HepG2 (cell line): ENCODE results near the gene PSMB1. TPM values are rescaled to one million over a fixed set of nuclear protein-coding genes. Genes with fewer than 3 reads are reported as not detected.

Experiments used
- ATM ChIP-seq: fragments of 450-650 bp; IDR thresholded peaks from 2 replicates; pipeline ENCODE4 v1.7.1; 2017; ENCODE audit warnings: mild to moderate bottlenecking, borderline replicate concordance
- CCDC6 ChIP-seq: sonication (generic); formaldehyde crosslinking; IDR thresholded peaks from 2 replicates; pipeline ENCODE4 v1.8.1; 2022; ENCODE audit warnings: mild to moderate bottlenecking, missing genetic modification reagents, moderate library complexity
- EP300 ChIP-seq, 3 experiments: sonication (generic) in 1 of 3; formaldehyde crosslinking in 1 of 3; IDR thresholded peaks; 2 replicates each; pipeline versions ENCODE4 v1.5.1 to v1.6.1; 2011 to 2020; ENCODE audit warnings: low read depth in 2 of 3, low read length in 2 of 3, borderline replicate concordance in 1 of 3, improper control_type of control experiment in 1 of 3, mild to moderate bottlenecking in 1 of 3, missing genetic modification reagents in 1 of 3, moderate library complexity in 1 of 3
- HOXA5 ChIP-seq: sonication (generic); formaldehyde crosslinking; IDR thresholded peaks from 2 replicates; pipeline ENCODE4 v1.4.0; 2020; ENCODE audit warnings: missing genetic modification reagents
- JARID2 ChIP-seq: sonication (generic); formaldehyde crosslinking; IDR thresholded peaks from 2 replicates; pipeline ENCODE4 v1.8.1; 2023; ENCODE audit warnings: missing genetic modification reagents, inconsistent platforms; ENCODE audit not compliant: insufficient replicate concordance
- KDM2A ChIP-seq: sonication (generic); formaldehyde crosslinking; IDR thresholded peaks from 2 replicates; pipeline ENCODE4 v1.4.0; 2020; ENCODE audit warnings: low read depth, missing genetic modification reagents, borderline replicate concordance
- PAF1 ChIP-seq: IDR thresholded peaks from 2 replicates; pipeline ENCODE4 v1.6.1; 2016; ENCODE audit warnings: missing genetic modification reagents, missing compliant biosample characterization
- RARG ChIP-seq: sonication (generic); formaldehyde crosslinking; IDR thresholded peaks from 2 replicates; pipeline ENCODE4 v1.4.0; 2020; ENCODE audit warnings: low read depth, mild to moderate bottlenecking, missing genetic modification reagents
- RBFOX2 ChIP-seq: fragments of 200-400 bp; formaldehyde crosslinking; IDR thresholded peaks from 2 replicates; pipeline ENCODE4 v1.6.1; 2017; ENCODE audit warnings: low read depth, mild to moderate bottlenecking, low read length
- RFX5 ChIP-seq: IDR thresholded peaks from 2 replicates; pipeline ENCODE4 v1.6.1; 2011; ENCODE audit warnings: low read depth, low read length, improper control_type of control experiment
- RORA ChIP-seq: sonication (generic); formaldehyde crosslinking; IDR thresholded peaks from 2 replicates; pipeline ENCODE4 v1.5.0; 2020; ENCODE audit warnings: mild to moderate bottlenecking, missing genetic modification reagents, moderate library complexity
- SRF ChIP-seq: IDR thresholded peaks from 2 replicates; pipeline ENCODE4 v1.6.1; 2011; ENCODE audit warnings: mild to moderate bottlenecking, low read depth, low read length, moderate library complexity
- ZFX ChIP-seq: sonication (generic); formaldehyde crosslinking; IDR thresholded peaks from 2 replicates; pipeline ENCODE4 v1.4.0; 2020; ENCODE audit warnings: mild to moderate bottlenecking, low read depth, missing genetic modification reagents, moderate library complexity
- ZNF468 ChIP-seq: sonication (generic); formaldehyde crosslinking; IDR thresholded peaks from 2 replicates; pipeline ENCODE4 v1.8.0; 2022; ENCODE audit warnings: mild to moderate bottlenecking, moderate library complexity, missing genetic modification reagents
- ZNF570 ChIP-seq: sonication (generic); formaldehyde crosslinking; IDR thresholded peaks from 2 replicates; pipeline ENCODE4 v1.4.0; 2020; ENCODE audit warnings: mild to moderate bottlenecking, missing genetic modification reagents, borderline replicate concordance
- ZNF747 ChIP-seq: sonication (generic); formaldehyde crosslinking; IDR thresholded peaks from 2 replicates; pipeline ENCODE4 v1.8.1; 2023; ENCODE audit warnings: missing genetic modification reagents, mild to moderate bottlenecking, borderline replicate concordance
- ZNF850 ChIP-seq: sonication (generic); formaldehyde crosslinking; conservative IDR thresholded peaks from 2 replicates; pipeline ENCODE4 v1.9.0; 2021; ENCODE audit warnings: mild to moderate bottlenecking, missing genetic modification reagents
- polyA plus RNA-seq, 8 experiments: library from polyadenylated mRNA; depleted of rRNA in 3 of 8; stranded (reverse) in 7 of 8; unstranded in 1 of 8; fragments of >200 nt; fragmentation: Illumina TruSeq in 4 of 8; extraction: Trizol in 4 of 8; gene quantifications; 2 replicates each; pipeline versions ENCODE4 v1.2.1 to v1.2.3, GENCODE V29; 2011 to 2016; ENCODE audit warnings: low read depth in 4 of 8, missing spikeins in 1 of 8, mixed read lengths in 1 of 8; ENCODE audit not compliant: insufficient read depth in 1 of 8
- total RNA-seq, 5 experiments: library from RNA; depleted of rRNA; stranded (reverse); fragments of >200 nt; fragmentation: Illumina TruSeq; extraction: Trizol; gene quantifications; 2 replicates each; pipeline ENCODE4 v1.2.3, GENCODE V29; 2016; ENCODE audit warnings: low read depth in 1 of 5
- TF ChIP-seq, protein P1 (sequence below): sonication (generic); formaldehyde crosslinking; IDR thresholded peaks from 2 replicates; pipeline ENCODE4 v1.5.0; 2020; ENCODE audit warnings: mild to moderate bottlenecking, missing genetic modification reagents
- TF ChIP-seq, protein P2 (sequence below): sonication (generic); formaldehyde crosslinking; IDR thresholded peaks from 2 replicates; pipeline ENCODE4 v1.4.0; 2020; ENCODE audit warnings: missing genetic modification reagents
- TF ChIP-seq, protein P3 (sequence below): sonication (generic); formaldehyde crosslinking; IDR thresholded peaks from 2 replicates; pipeline ENCODE4 v1.8.1; 2023; ENCODE audit warnings: mild to moderate bottlenecking, inconsistent platforms, moderate library complexity, missing genetic modification reagents, borderline replicate concordance
- TF ChIP-seq, protein P4 (sequence below): sonication (generic); formaldehyde crosslinking; IDR thresholded peaks from 2 replicates; pipeline ENCODE4 v1.5.0; 2020; ENCODE audit warnings: missing genetic modification reagents

The PSMB1 gene
- total and polyA plus RNA-seq, 2 of the 13 experiments (the other 11 are each of a cell fraction or from before 2014, with no cell fraction given) = 528 to 592 TPM

DNA sequence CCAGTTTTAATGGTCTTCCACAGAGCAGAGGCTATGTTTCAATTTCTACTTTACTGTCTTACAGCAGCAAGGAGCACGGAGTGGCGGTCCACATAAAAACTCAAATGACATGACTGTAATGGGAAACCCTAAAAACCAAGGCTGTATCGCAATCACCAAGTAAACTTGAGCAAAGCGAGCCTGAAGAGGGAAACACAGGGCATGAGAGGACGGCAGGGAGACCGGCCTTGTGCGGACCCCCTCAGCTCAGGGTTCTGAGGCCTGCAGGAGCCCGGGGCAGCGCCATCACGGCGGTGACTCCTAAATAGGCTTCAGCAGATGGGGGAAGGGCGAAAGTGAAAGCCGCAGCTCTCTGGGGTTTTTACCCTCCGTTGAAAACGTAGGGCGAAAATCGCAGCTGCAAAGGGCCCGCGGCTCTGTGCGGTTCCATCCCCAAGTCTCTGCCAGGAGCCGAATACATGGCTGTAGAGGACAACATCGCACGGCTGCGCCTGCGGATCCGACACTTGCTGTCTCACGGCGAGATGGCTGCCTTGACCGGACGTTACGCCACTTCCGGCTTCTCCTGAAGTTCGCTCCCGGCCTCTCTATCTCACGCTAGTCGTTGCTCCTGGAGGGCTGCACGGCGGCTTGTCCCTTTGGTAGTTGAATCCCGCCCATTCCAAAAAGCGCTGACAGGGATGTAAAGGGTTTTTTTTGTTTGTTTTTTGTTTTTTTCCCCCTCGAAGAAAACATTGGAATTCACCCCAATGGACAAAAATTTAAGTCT is at the start of gene PSMB1 (continued):
- TF ChIP-seq ZNF747 (CRISPR knock-in tag) = no peak; the same call in 1 of the 2 replicates
- TF ChIP-seq ZNF468 (CRISPR knock-in tag) = 0 out of 2 replicates have a peak, but pooled peaks have one; percentile 58
- no peak; the same call in none of the 2 replicates for TF ChIP-seq CCDC6
- TF ChIP-seq, protein P1, sequence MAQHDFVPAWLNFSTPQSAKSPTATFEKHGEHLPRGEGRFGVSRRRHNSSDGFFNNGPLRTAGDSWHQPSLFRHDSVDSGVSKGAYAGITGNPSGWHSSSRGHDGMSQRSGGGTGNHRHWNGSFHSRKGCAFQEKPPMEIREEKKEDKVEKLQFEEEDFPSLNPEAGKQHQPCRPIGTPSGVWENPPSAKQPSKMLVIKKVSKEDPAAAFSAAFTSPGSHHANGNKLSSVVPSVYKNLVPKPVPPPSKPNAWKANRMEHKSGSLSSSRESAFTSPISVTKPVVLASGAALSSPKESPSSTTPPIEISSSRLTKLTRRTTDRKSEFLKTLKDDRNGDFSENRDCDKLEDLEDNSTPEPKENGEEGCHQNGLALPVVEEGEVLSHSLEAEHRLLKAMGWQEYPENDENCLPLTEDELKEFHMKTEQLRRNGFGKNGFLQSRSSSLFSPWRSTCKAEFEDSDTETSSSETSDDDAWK = no peak
- TF ChIP-seq RBFOX2 = peak; percentile 89
- peak; percentile 10; the same call in 1 of the 2 replicates for TF ChIP-seq RFX5
- no peak; the same call in 1 of the 2 replicates for TF ChIP-seq HOXA5
- TF ChIP-seq, protein P2, sequence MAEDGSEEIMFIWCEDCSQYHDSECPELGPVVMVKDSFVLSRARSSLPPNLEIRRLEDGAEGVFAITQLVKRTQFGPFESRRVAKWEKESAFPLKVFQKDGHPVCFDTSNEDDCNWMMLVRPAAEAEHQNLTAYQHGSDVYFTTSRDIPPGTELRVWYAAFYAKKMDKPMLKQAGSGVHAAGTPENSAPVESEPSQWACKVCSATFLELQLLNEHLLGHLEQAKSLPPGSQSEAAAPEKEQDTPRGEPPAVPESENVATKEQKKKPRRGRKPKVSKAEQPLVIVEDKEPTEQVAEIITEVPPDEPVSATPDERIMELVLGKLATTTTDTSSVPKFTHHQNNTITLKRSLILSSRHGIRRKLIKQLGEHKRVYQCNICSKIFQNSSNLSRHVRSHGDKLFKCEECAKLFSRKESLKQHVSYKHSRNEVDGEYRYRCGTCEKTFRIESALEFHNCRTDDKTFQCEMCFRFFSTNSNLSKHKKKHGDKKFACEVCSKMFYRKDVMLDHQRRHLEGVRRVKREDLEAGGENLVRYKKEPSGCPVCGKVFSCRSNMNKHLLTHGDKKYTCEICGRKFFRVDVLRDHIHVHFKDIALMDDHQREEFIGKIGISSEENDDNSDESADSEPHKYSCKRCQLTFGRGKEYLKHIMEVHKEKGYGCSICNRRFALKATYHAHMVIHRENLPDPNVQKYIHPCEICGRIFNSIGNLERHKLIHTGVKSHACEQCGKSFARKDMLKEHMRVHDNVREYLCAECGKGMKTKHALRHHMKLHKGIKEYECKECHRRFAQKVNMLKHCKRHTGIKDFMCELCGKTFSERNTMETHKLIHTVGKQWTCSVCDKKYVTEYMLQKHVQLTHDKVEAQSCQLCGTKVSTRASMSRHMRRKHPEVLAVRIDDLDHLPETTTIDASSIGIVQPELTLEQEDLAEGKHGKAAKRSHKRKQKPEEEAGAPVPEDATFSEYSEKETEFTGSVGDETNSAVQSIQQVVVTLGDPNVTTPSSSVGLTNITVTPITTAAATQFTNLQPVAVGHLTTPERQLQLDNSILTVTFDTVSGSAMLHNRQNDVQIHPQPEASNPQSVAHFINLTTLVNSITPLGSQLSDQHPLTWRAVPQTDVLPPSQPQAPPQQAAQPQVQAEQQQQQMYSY (CRISPR knock-in tag) = 0 out of 2 replicates have a peak, but pooled peaks have one; percentile 40
- TF ChIP-seq EP300 (IDR thresholded peaks at IDR 0.05; ENCODE audit: low read depth in 2 of 2, low read length in 2 of 2) = peak in 1 of 2 experiments; percentile 64; a peak in 2 of 4 replicates
- no peak for TF ChIP-seq EP300 (CRISPR knock-in tag; IDR thresholded peaks at IDR 0.05; ENCODE audit: borderline replicate concordance)
- TF ChIP-seq, protein P3, sequence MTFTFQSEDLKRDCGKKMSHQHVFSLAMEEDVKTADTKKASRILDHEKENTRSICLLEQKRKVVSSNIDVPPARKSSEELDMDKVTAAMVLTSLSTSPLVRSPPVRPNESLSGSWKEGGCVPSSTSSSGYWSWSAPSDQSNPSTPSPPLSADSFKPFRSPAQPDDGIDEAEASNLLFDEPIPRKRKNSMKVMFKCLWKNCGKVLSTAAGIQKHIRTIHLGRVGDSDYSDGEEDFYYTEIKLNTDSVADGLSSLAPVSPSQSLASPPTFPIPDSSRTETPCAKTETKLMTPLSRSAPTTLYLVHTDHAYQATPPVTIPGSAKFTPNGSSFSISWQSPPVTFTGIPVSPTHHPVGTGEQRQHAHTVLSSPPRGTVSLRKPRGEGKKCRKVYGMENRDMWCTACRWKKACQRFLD (CRISPR knock-in tag) = 0 out of 2 replicates have a peak, but pooled peaks have one; percentile 64
- peak; percentile 97 for TF ChIP-seq ZFX
- TF ChIP-seq, protein P4, sequence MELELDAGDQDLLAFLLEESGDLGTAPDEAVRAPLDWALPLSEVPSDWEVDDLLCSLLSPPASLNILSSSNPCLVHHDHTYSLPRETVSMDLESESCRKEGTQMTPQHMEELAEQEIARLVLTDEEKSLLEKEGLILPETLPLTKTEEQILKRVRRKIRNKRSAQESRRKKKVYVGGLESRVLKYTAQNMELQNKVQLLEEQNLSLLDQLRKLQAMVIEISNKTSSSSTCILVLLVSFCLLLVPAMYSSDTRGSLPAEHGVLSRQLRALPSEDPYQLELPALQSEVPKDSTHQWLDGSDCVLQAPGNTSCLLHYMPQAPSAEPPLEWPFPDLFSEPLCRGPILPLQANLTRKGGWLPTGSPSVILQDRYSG = no peak; the same call in 1 of the 2 replicates
- TF ChIP-seq ATM = no peak
- TF ChIP-seq ZNF570 (CRISPR knock-in tag) = no peak
- no peak for TF ChIP-seq RORA (CRISPR knock-in tag)
- TF ChIP-seq SRF = peak; percentile 45; the same call in 1 of the 2 replicates
- no peak for TF ChIP-seq PAF1
- peak; percentile 86 for TF ChIP-seq KDM2A (CRISPR knock-in tag)
- no peak for TF ChIP-seq ZNF850
- TF ChIP-seq JARID2 (CRISPR knock-in tag) = no peak
- no peak for TF ChIP-seq RARG (CRISPR knock-in tag)
